HCT116 (cell line): ENCODE results near the gene IFNGR2. TPM values are rescaled to one million over a fixed set of nuclear protein-coding genes. Genes with fewer than 3 reads are reported as not detected.

ENCODE experiments used
- ATAC-seq: fragments of 200-7000 bp; cut with Tn5 transposase; 2 replicates; pipeline ENCODE4 v1.9.1; 2020; ENCODE audit warnings: mild to moderate bottlenecking, moderate library complexity
- BruUV-seq: library from RNA; stranded (reverse); fragments of 400-500 nt; replicated peaks from 2 replicates; lab custom pipeline; 2021; lab: Mats Ljungman, UMichigan
- CTCF ChIA-PET: fragments of 300-600 bp; sonication (Branson Sonifier 250); formaldehyde crosslinking; loops from one replicate; lab custom pipeline; 2021; ENCODE audit warnings: antibody characterized with exemption; lab: Charles Lee
- POLR2A ChIA-PET: fragments of 300-600, 350-600 bp; sonication (Branson Sonifier 250); formaldehyde crosslinking; loops from one replicate; lab custom pipeline; 2021; ENCODE audit warnings: antibody characterized with exemption; lab: Charles Lee
- RAD21 ChIA-PET, 2 experiments: fragments of 300-600 bp; sonication (Branson Sonifier 250); formaldehyde crosslinking; loops; one replicate each; lab custom pipeline; 2023; ENCODE audit warnings: low total read pairs in 2 of 2; ENCODE audit not compliant: uncharacterized antibody in 2 of 2, unreplicated experiment in 2 of 2, low non-redundant PET in 1 of 2; lab: Charles Lee
- DNase-seq: peaks from one replicate; pipeline ENCODE4 v3.0.0-alpha.2; 2010; ENCODE audit warnings: low read depth, low spot score
- H2AFZ ChIP-seq: fragments of 200-600 bp; shearing (Covaris generic), sonication (generic); 2 replicates; pipeline ENCODE4 v1.6.1; 2017; ENCODE audit warnings: low read depth, mixed run types, mixed read lengths, antibody characterized with exemption, low read length; ENCODE audit not compliant: poor library complexity, severe bottlenecking
- H3K27ac ChIP-seq: 2 replicates; pipeline ENCODE4 v1.5.1; 2012; ENCODE audit warnings: low read depth, low read length
- H3K27me3 ChIP-seq: fragments of 200-600 bp; sonication (generic); 2 replicates; pipeline ENCODE4 v1.6.1; 2016; ENCODE audit warnings: mixed run types, low read length, mixed read lengths; ENCODE audit not compliant: insufficient read depth
- H3K36me3 ChIP-seq, 2 experiments: fragments of 200-500 bp in 1 of 2; fragments of 200-600 bp in 1 of 2; sonication (Bioruptor generic) in 1 of 2; sonication (generic) in 1 of 2; 2 replicates each; pipeline versions ENCODE4 v1.5.1 to v1.6.1; 2014 to 2016; ENCODE audit warnings: low read length in 2 of 2, inconsistent platforms in 1 of 2, mixed read lengths in 1 of 2, mixed run types in 1 of 2; ENCODE audit not compliant: insufficient read depth in 2 of 2, control insufficient read depth in 1 of 2
- H3K4me1 ChIP-seq, 2 experiments: fragments of 200-600 bp in 1 of 2; sonication (generic) in 1 of 2; 2 replicates each; pipeline versions ENCODE4 v1.5.1 to v1.6.1; 2012 to 2017; ENCODE audit warnings: low read length in 2 of 2, inconsistent platforms in 1 of 2, mild to moderate bottlenecking in 1 of 2, mixed read lengths in 1 of 2, mixed run types in 1 of 2, moderate library complexity in 1 of 2; ENCODE audit not compliant: insufficient read depth in 2 of 2, control insufficient read depth in 1 of 2
- H3K4me2 ChIP-seq: fragments of 200-600 bp; sonication (generic); 2 replicates; pipeline ENCODE4 v1.6.1; 2017; ENCODE audit warnings: mixed run types, low read length, mixed read lengths
- H3K4me3 ChIP-seq, 2 experiments: fragments of 200-600 bp in 1 of 2; sonication (generic) in 1 of 2; replicated peaks in 1 of 2; 2 replicates each; pipeline ENCODE4 v1.5.1; 2011 to 2016; ENCODE audit warnings: low read length in 2 of 2, control low read depth in 1 of 2, low read depth in 1 of 2, mild to moderate bottlenecking in 1 of 2, mixed read lengths in 1 of 2, mixed run types in 1 of 2
- H3K79me2 ChIP-seq: fragments of 200-600 bp; sonication (generic); 2 replicates; pipeline ENCODE4 v1.6.1; 2017; ENCODE audit warnings: mild to moderate bottlenecking, mixed run types, low read length, moderate library complexity, mixed read lengths; ENCODE audit not compliant: insufficient read depth
- H3K9ac ChIP-seq: fragments of 200-600 bp; sonication (generic); 2 replicates; pipeline ENCODE4 v1.6.1; 2016; ENCODE audit warnings: low read length, mixed read lengths
- H3K9me2 ChIP-seq: fragments of 200-600 bp; sonication (generic), shearing (Covaris generic); 2 replicates; pipeline ENCODE4 v1.6.1; 2017; ENCODE audit warnings: mixed run types, mild to moderate bottlenecking, moderate library complexity; ENCODE audit not compliant: insufficient read depth
- H3K9me3 ChIP-seq, 2 experiments: fragments of 200-500 bp in 1 of 2; fragments of 200-600 bp in 1 of 2; sonication (Bioruptor generic) in 1 of 2; sonication (generic) in 1 of 2; 2 replicates each; pipeline ENCODE4 v1.6.1; 2014 to 2017; ENCODE audit warnings: low read length in 2 of 2, mixed read lengths in 2 of 2, inconsistent platforms in 1 of 2, low read depth in 1 of 2, mild to moderate bottlenecking in 1 of 2, mixed run types in 1 of 2, moderate library complexity in 1 of 2; ENCODE audit not compliant: control insufficient read depth in 1 of 2, insufficient read depth in 1 of 2
- H4K20me1 ChIP-seq: fragments of 200-600 bp; sonication (generic), shearing (Covaris generic); 2 replicates; pipeline ENCODE4 v1.6.1; 2017; ENCODE audit warnings: mixed run types, mild to moderate bottlenecking, moderate library complexity; ENCODE audit not compliant: insufficient read depth
- ATF3 ChIP-seq: IDR thresholded peaks from 2 replicates; pipeline ENCODE4 v1.6.1; 2012
- CBX3 ChIP-seq: IDR thresholded peaks from 2 replicates; pipeline ENCODE4 v1.6.1; 2012; ENCODE audit warnings: low read depth
- CEBPB ChIP-seq: IDR thresholded peaks from 2 replicates; pipeline ENCODE4 v1.6.1; 2012; ENCODE audit warnings: low read depth
- EGR1 ChIP-seq: IDR thresholded peaks from 2 replicates; pipeline ENCODE4 v1.6.1; 2012; ENCODE audit warnings: low read depth
- JUND ChIP-seq: IDR thresholded peaks from 2 replicates; pipeline ENCODE4 v1.6.1; 2012
- POLR2A ChIP-seq: IDR thresholded peaks from 2 replicates; pipeline ENCODE4 v1.7.0; 2011; ENCODE audit warnings: borderline replicate concordance; ENCODE audit not compliant: insufficient read depth, insufficient read length; ENCODE audit errors: extremely low read depth
- POLR2AphosphoS5 ChIP-seq: IDR thresholded peaks from 2 replicates; pipeline ENCODE4 v1.6.1; 2011; ENCODE audit warnings: mild to moderate bottlenecking, low read depth, low read length, moderate library complexity
- RAD21 ChIP-seq: IDR thresholded peaks from 2 replicates; pipeline ENCODE4 v1.6.1; 2012; ENCODE audit warnings: low read depth, mild to moderate bottlenecking
- SIN3A ChIP-seq: IDR thresholded peaks from 2 replicates; pipeline ENCODE4 v1.6.1; 2012; ENCODE audit warnings: low read depth
- SP1 ChIP-seq: IDR thresholded peaks from 2 replicates; pipeline ENCODE4 v1.6.1; 2012; ENCODE audit warnings: low read depth
- ZFX ChIP-seq: fragments of 450-650 bp; IDR thresholded peaks from 2 replicates; pipeline ENCODE4 v1.6.1; 2017
- intact Hi-C: fragments of 100-400 bp; cut with micrococcal nuclease; formaldehyde crosslinking; loops from 2 replicates; pipeline ENCODE4 v1.10.0; 2022
- total RNA-seq: library from RNA; stranded (reverse); gene quantifications from one replicate; pipeline ENCODE4 v1.2.1, GENCODE V29; 2021; ENCODE audit not compliant: unreplicated experiment
- TF ChIP-seq, protein P1 (sequence below): IDR thresholded peaks from 2 replicates; pipeline ENCODE4 v1.6.1; 2011; ENCODE audit warnings: mild to moderate bottlenecking, low read length, moderate library complexity; ENCODE audit not compliant: insufficient replicate concordance; ENCODE audit errors: extremely low read depth
- TF ChIP-seq, protein P2 (sequence below), 3 experiments: fragments of 200-600 bp in 1 of 3; sonication (generic) in 1 of 3; IDR thresholded peaks in 2 of 3; conservative IDR thresholded peaks in 1 of 3; 2 replicates each; pipeline ENCODE4 v1.5.1; 2012 to 2017; ENCODE audit warnings: low read depth in 2 of 3, low read length in 2 of 3, antibody characterized with exemption in 1 of 3, borderline replicate concordance in 1 of 3, control low read depth in 1 of 3, mild to moderate bottlenecking in 1 of 3, mixed read lengths in 1 of 3, mixed run types in 1 of 3, moderate library complexity in 1 of 3; ENCODE audit not compliant: insufficient read depth in 1 of 3

IFNGR2 gene
- total RNA-seq, 1 experiment from 2014 or later, result 44.6 TPM

DNA sequence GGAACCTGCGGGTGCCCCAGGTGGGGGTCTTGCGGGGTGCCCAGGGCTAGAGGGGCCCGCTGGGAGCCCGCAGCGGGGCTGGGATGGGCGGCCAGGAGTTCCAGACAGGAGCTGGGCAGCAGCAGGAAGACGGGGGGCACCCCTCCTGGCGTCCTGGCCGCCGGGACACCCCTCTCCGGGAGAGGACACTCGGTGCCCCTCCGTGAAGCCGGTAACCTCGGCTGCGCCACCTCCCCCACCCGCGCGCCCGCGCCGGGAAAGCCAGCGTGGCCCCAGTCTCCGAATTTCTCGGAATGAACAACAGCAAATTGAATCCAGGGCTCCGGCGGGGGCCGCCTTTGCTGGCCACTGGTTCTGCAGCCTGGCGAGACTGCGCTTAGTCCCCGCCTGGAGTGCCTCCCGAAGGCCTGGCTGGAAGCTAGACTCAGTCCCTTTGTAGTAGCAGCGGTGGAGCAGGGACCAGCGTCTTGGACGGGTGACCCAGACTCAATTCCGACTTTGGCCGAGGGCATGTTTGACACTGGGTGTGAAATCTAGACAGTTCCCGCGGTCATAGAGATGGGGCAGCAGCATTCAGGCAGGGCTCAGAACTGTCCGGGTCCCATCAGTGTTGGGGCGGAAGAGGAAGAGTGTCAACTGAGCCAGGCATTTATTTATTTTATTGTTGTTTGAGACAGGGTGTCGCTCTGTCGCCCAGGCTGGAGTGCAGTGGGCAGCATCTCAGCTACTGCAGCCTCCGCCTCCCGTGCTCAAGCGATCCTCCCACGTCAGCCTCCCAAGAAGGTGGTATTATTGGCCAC, 773 bp downstream of the IFNGR2 start:
- ChIA-PET RAD21 (no interaction called here), POLR2A (interaction anchor here (1.1 to 2.1 kb wide), 4 partner anchors 17 to 76 kb away, joined by 3 to 5 read pairs (median 4); partner anchors contain the start of gene TMEM50B), CTCF (no interaction called here)
- BruUV-seq, result TSS peak; percentile 76
- no peak overlapping the region for H2AFZ ChIP-seq
- H3K4me2 ChIP-seq, result peak overlapping the region; percentile 97
- DNase-seq (no peak), ATAC-seq (peak; percentile 43)
- no peaks in the 10 kb centered on the region for H3K27me3 ChIP-seq
- peaks cover 49% of the 10 kb centered on the region for H3K79me2 ChIP-seq
- peak overlapping the region; percentile 92 for H3K27ac ChIP-seq
- no peaks in the 10 kb centered on the region for H3K9me3 ChIP-seq
- peak overlapping the region; percentile 89 for H3K9ac ChIP-seq
- TF ChIP-seq ATF3 (no peak), ZFX (peak; percentile 77), POLR2AphosphoS5 (peak; percentile 34; the same call in 1 of the 2 replicates)
- no peaks in the 10 kb centered on the region for H3K36me3 ChIP-seq
- peak overlapping the region; percentile 77 to 87 for H3K4me3 ChIP-seq
- H4K20me1 ChIP-seq, result no peaks in the 10 kb centered on the region
- intact Hi-C loops, result no loop called here
- peaks cover 35 to 44% of the 10 kb centered on the region in 2 experiments for H3K4me1 ChIP-seq
- H3K9me2 ChIP-seq, result no peaks in the 10 kb centered on the region

GRCh38 chr21:33406493-33406892, 3.3 kb downstream of the IFNGR2 start:
- ChIA-PET POLR2A (no interaction called here), RAD21 (no interaction called here), CTCF (interaction anchor here (0.8 kb wide), 1 partner anchor 155 kb away, joined by 3 read pairs; no protein-coding TSS in a partner anchor)
- Histone ChIP-seq H3K4me3 (no peak overlapping the region), H3K4me2 (no peak overlapping the region), H3K9me2 (no peaks in the 10 kb centered on the region), H3K27ac (no peak overlapping the region), H3K79me2 (peaks cover 67% of the 10 kb centered on the region), H4K20me1 (no peaks in the 10 kb centered on the region), H3K4me1 (peaks cover 27 to 45% of the 10 kb centered on the region in 2 experiments), H3K9me3 (no peaks in the 10 kb centered on the region), H2AFZ (no peak overlapping the region), H3K36me3 (no peaks in the 10 kb centered on the region), H3K27me3 (no peaks in the 10 kb centered on the region), H3K9ac (no peak overlapping the region)
- DNase-seq, result no peak
- no TSS peak for BruUV-seq
- intact Hi-C loops, result no loop called here
- no peak for ATAC-seq
- no peak for TF ChIP-seq CEBPB
- TF ChIP-seq RAD21, result no peak
- TF ChIP-seq, protein P1, sequence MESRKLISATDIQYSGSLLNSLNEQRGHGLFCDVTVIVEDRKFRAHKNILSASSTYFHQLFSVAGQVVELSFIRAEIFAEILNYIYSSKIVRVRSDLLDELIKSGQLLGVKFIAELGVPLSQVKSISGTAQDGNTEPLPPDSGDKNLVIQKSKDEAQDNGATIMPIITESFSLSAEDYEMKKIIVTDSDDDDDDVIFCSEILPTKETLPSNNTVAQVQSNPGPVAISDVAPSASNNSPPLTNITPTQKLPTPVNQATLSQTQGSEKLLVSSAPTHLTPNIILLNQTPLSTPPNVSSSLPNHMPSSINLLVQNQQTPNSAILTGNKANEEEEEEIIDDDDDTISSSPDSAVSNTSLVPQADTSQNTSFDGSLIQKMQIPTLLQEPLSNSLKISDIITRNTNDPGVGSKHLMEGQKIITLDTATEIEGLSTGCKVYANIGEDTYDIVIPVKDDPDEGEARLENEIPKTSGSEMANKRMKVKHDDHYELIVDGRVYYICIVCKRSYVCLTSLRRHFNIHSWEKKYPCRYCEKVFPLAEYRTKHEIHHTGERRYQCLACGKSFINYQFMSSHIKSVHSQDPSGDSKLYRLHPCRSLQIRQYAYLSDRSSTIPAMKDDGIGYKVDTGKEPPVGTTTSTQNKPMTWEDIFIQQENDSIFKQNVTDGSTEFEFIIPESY, result no peak
- no peak for TF ChIP-seq JUND
- TF ChIP-seq CBX3, result no peak
- no peak for TF ChIP-seq SP1
- TF ChIP-seq, protein P2, sequence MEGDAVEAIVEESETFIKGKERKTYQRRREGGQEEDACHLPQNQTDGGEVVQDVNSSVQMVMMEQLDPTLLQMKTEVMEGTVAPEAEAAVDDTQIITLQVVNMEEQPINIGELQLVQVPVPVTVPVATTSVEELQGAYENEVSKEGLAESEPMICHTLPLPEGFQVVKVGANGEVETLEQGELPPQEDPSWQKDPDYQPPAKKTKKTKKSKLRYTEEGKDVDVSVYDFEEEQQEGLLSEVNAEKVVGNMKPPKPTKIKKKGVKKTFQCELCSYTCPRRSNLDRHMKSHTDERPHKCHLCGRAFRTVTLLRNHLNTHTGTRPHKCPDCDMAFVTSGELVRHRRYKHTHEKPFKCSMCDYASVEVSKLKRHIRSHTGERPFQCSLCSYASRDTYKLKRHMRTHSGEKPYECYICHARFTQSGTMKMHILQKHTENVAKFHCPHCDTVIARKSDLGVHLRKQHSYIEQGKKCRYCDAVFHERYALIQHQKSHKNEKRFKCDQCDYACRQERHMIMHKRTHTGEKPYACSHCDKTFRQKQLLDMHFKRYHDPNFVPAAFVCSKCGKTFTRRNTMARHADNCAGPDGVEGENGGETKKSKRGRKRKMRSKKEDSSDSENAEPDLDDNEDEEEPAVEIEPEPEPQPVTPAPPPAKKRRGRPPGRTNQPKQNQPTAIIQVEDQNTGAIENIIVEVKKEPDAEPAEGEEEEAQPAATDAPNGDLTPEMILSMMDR (IDR thresholded peaks at IDR 0.05 in 2 of 3, conservative IDR thresholded peaks at IDR 0.05 in 1 of 3; ENCODE audit: borderline replicate concordance in 1 of 3, insufficient read depth in 1 of 3, low read depth in 2 of 3, low read length in 2 of 3), result no peak
- TF ChIP-seq EGR1, result no peak
- TF ChIP-seq POLR2A, result no peak
- TF ChIP-seq SIN3A, result no peak
- TF ChIP-seq ATF3, result no peak
